ENCODE data around the gene TNNI3K. TPM values are rescaled to one million over a fixed set of nuclear protein-coding genes. Genes with fewer than 3 reads are reported as not detected.

Gene TNNI3K
- total and polyA plus RNA-seq, 9 of the 15 experiments (the other 6 are each of a cell fraction or from before 2014, with no cell fraction given) = 0.21 to 0.53 (median 0.32) TPM; not detected in 5

- 0% methylated on average over 1 of the region's 1 CpG for WGBS (ENCODE audit: insufficient coverage, low coverage, missing lambda C conversion rate)
- H3K9me3 ChIP-seq (replicated peaks; ENCODE audit: control insufficient read depth, insufficient read depth, low read depth, low read length) = no peaks in the 10 kb centered on the region
Observed at GRCh38 chr1:74436078-74436477, 200.9 kb downstream of the TNNI3K start.

More at GRCh38 chr1:74436078-74436477, 200.9 kb downstream of the TNNI3K start:
- no peak for ATAC-seq
- no peak for DNase-seq (ENCODE audit: extremely low read depth in 1 of 4, low spot score in 3 of 4)
- in situ Hi-C loops (cut with MboI) (no loop called here), intact Hi-C loops (cut with micrococcal nuclease) (no loop called here)
- no peak for FAIRE-seq
- H2AFZ ChIP-seq (ENCODE audit: low read depth, low read length) = no peak overlapping the region
- H3K27me3 ChIP-seq (ENCODE audit: control insufficient read depth in 2 of 2, insufficient read depth in 2 of 2, low read length in 2 of 2) = no peaks in the 10 kb centered on the region
- no peaks in the 10 kb centered on the region for H3K4me1 ChIP-seq (replicated peaks in 1 of 2; ENCODE audit: control insufficient read depth in 2 of 2, insufficient read depth in 2 of 2, low read length in 2 of 2)
- H3K4me2 ChIP-seq (ENCODE audit: insufficient read depth, low read length) = no peak overlapping the region
- ChIA-PET POLR2A (no interaction called here), CTCF (ENCODE audit: low intra/inter-chr PET ratio) (no interaction called here)
- no peaks in the 10 kb centered on the region for H3K36me3 ChIP-seq (ENCODE audit: control insufficient read depth, insufficient read depth, low read length)
- TF ChIP-seq ZNF143 (CRISPR knock-in tag; IDR thresholded peaks at IDR 0.05) (no peak), ZNF197 (CRISPR knock-in tag; IDR thresholded peaks at IDR 0.05; ENCODE audit: low read depth) (no peak), ASH1L (IDR thresholded peaks at IDR 0.05; ENCODE audit: borderline replicate concordance, low read depth, partially characterized antibody) (no peak), REST (IDR thresholded peaks at IDR 0.05; ENCODE audit: borderline replicate concordance) (no peak), REST (CRISPR knock-in tag; IDR thresholded peaks at IDR 0.05; ENCODE audit: low read depth) (no peak)
- TF ChIP-seq, protein P1, sequence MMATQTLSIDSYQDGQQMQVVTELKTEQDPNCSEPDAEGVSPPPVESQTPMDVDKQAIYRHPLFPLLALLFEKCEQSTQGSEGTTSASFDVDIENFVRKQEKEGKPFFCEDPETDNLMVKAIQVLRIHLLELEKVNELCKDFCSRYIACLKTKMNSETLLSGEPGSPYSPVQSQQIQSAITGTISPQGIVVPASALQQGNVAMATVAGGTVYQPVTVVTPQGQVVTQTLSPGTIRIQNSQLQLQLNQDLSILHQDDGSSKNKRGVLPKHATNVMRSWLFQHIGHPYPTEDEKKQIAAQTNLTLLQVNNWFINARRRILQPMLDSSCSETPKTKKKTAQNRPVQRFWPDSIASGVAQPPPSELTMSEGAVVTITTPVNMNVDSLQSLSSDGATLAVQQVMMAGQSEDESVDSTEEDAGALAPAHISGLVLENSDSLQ (IDR thresholded peaks at IDR 0.05) = no peak
- TF ChIP-seq, protein P2, sequence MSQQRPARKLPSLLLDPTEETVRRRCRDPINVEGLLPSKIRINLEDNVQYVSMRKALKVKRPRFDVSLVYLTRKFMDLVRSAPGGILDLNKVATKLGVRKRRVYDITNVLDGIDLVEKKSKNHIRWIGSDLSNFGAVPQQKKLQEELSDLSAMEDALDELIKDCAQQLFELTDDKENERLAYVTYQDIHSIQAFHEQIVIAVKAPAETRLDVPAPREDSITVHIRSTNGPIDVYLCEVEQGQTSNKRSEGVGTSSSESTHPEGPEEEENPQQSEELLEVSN (IDR thresholded peaks at IDR 0.05; ENCODE audit: borderline replicate concordance in 1 of 2, extremely low read depth in 1 of 2, insufficient read depth in 1 of 2, insufficient read length in 1 of 2, low read depth in 1 of 2, low read length in 1 of 2, poor library complexity in 1 of 2, severe bottlenecking in 1 of 2) = no peak
- H4K20me1 ChIP-seq (replicated peaks; ENCODE audit: control insufficient read depth, insufficient read depth, low read length) = no peaks in the 10 kb centered on the region
- H3K27ac ChIP-seq (ENCODE audit: extremely low read depth, low read depth, low read length) = no peak overlapping the region
- BruUV-seq (replicated peaks) = no TSS peak
- no peaks in the 10 kb centered on the region for H3K79me2 ChIP-seq (ENCODE audit: control insufficient read depth, insufficient read depth, low read length)
- H3K4me3 ChIP-seq = no peak overlapping the region
- H3K9me1 ChIP-seq (ENCODE audit: control insufficient read depth, insufficient read depth, low read length) = no peaks in the 10 kb centered on the region
- no peak overlapping the region for H3K9ac ChIP-seq (ENCODE audit: insufficient read depth in 1 of 2, low read depth in 2 of 2, low read length in 2 of 2)

Data from K562 (cell line).